HG03175 (cell line): ENCODE data around the gene ADISSP.

Experiments
- ATAC-seq: cut with Tn5 transposase; IDR thresholded peaks from one replicate; pipeline ENCODE4 v1.9.1; 2021; ENCODE audit warnings: mild to moderate bottlenecking, moderate library complexity; ENCODE audit not compliant: unreplicated experiment

Gene ADISSP

DNA sequence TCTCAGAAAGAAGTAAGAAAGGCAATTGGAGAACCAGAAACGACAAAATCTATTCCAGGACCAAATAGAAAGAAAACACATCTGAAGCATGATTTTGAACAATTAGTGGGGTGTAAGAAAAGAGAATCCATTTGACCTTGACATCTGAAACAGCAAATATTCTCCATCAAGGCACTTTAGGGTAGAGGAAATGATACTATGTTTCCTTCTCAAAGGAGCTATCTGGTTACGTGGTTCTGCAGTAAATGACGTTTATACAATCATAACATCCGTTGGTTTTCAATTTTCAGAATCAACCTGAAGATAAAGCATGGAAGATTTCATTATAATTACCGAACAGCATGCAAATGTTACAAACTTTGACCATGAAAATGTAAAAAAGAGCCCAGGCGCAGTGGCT lies 46.9 kb downstream of the ADISSP start:
- ATAC-seq, result no peak

DNA sequence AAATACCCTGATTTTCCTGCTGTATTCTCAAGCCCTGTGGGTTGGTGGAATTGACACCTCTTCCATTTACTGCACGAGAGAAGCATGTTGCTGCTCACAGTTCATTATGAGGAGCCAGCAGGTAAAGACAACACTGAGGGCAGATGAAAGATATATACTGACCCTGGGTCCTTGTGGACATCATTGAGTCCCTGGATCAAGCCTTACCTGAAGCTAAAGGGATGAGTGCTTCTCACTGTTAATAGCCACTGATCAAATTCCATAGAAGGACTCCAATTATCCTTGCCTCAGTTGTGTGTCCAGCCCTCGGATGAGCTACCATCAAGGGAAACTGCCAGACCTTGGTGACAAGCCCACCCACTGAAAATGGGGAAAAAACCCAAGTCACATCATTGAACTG lies 47.5 kb downstream of the ADISSP start:
- no peak for ATAC-seq

DNA sequence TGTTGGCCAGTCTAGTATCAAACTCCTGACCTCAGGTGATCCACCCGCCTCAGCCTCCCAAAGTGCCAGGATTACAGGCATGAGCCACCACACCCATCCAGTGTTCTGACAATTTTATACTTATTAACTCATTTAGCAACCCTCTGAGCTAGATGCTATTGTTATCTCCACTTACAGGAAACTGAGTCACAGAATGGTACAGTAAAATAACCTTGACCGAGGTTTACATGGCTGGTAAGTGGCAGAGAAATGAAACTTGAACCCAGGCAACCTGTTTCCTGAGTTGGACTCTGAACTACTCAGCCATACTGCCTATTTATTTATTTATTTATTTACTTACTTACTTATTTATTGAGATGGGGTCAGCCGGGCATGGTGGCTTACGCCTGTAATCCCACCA lies 48.5 kb downstream of the ADISSP start:
- no peak for ATAC-seq

DNA sequence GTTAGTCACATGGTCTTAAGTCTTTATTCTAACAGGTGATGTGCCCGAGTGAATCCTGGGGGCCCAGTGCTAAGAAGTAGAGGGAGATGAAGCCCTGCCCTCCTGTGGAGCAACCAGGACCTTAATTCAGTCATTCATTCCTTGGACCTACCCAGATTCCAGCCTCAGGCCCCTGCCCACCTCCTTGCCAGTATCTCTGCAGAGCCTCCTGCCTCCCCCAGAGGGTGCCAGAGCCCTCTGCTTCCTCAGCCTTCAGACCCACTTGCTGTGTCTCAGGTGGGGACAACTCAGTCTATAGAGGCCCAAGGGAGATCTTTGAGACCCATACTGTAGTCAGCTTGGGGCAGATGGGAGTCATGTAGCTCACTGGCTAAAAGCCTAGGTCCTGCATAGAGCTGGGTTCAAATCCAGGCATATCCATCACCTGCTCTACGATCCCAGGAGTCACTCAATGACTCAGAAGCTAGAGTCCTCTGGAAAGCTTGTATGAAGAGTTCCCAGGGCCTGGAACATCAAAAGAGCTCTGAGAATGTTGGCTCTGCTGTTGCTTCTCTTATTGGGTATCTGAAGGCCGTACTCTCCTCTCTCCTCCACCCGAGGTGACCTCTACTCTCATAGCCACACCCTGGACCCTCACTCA lies 51.2 kb downstream of the ADISSP start:
- no peak for ATAC-seq

DNA sequence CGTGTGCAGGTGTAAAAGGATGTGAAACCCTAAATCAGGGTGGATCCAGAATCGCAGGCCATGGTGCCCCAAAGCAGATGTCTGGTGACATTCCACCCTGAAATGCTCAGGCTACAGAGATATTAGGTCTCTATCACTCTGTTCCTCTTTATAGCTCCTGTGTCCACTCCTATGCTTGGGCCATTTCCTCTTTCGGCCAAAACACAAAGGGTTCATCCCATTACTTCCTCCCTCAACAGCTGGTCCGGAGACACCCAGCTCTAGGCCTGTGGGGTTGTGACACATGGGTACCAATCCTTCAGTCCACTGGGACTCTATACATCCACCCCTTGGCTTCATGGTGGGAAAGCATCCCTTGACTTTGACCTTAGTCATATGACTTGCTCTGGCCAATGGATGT lies 53.5 kb downstream of the ADISSP start:
- no peak for ATAC-seq

DNA sequence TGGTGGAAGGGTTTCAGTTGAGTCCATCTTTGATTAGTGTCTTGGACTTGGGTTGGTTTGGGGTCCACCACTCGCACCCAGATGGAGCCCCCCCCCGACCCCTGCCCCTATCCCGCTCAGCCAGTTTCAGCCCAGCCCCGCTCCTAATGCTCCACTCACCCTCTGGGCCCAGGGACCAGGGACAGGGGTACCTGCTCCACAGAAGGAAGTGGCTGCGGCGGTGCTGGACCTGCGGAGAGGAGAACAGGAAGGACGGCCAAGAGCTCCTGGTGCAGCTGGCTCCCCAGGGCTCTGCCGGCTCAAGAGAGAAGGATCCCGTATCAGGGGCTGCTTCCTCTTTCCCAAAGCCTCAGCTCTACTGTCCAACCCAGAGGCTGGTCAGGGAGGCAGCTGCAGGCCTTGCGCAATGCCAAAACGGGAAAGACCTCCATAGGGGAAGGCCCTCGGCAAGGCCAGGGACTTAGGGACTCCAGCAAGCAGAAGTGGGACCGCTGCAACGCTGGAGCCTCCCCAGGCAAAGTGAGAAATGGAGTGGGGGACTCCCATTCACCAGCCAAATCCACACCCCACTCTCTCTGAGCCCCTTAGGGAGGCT lies 55.2 kb downstream of the ADISSP start, which contains the start of gene SIGLEC1:
SIGLEC1 (minus strand) TSS at position 322 of the 595 bp plus-strand sequence. CDS start 5,472 bp downstream, outside the sequence.
- no peak for ATAC-seq

DNA sequence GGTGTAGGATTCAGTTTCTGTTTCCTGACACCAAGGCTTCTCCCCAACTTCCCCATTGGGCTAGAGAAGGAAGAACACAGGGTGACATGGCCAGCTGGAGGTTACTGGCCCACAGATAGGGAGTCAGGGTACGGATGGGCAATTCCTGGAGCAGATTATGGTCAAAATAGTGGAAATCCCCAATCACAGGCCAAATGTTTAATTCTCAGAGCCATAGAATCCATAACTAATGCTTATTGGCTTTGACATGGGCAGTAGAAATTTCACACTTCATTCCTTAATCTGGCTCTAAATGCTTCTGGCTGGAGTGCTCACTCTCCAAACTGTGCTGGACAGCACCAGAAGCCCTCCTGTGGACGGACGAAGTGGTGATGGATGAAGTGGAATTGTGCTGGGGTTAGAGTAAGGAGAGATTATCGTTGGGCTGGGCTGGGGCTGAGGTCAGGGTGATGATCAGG lies 56.0 kb downstream of the ADISSP start:
- ATAC-seq, result no peak

DNA sequence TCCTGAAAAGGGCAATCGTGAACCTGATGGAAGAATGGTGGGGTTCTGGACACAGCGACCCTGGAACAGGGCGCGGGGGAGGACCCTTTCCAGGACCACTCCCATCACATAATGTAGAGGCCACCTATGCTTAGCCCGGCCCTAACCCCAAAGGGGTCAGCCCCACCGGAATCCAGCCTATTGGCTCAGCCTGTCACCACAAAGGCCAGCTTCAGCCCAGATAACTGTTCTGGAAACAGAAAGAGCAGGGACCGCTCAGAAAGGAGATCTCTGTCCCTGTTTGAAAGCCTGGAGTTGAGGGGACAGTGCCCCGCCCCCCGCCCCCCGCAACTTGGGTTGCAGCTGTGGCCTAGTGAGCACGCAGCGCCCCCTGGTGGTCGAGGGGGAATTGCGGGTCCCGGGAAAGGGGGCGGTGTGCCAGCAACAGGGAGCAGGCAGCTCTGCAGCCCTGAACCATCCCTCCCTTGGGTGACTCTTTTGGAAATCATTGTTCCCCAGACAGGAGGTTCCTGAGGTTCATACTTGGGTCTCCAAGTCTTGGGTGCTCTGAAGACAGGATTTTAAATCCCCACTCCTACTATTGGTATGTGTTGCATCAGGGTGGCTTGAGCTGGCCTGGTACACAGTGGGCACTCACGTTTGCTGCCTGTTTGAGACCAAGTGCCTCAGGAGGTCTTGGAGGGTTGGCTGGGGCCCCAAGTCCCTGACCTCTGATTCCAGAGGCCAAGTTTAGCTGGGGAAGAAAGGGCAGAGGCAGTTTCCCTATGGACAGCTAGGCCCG lies 56.7 kb downstream of the ADISSP start:
- ATAC-seq, result no peak

DNA sequence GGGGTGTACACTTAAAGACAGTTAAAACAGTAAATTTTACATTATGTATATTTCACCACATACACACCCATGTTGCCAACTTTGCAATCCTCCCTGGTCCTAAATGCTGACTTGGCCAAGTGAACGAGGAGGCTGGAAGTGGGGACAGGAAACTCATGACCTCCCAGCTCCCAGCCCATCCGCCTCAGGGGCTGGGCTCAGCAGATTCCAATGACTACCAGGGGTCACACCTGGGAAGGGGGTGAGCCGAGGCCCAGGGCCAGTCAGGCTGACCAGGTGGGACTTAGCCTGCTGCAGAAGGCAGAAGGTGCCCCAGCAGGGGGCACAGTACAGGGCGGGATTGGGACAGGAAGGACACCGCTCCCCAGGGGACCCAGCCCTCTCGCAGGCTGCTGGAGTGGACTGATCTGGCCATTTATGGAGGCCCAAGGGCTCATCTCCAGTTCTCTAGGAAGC lies 57.5 kb downstream of the ADISSP start:
- ATAC-seq, result no peak

DNA sequence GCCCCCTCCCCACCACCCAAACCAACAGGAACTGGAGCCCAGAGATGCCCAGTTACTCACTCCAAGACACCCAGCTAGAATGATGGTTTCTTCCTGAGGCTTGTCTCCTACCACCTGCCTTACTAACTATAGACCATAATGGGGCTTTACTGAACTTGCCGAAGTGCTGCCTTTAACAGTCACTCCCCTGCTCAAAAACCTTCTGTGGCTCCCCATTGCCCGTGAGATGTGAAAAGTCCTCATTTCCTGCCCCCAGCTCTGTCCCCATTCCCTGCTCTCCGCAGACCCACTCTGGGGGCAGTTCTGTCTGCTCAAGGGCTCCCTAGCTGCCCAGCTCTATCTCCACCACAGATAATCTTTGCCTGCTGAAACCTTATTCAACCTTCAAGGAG lies 60.0 kb downstream of the ADISSP start:
- ATAC-seq, result no peak

DNA sequence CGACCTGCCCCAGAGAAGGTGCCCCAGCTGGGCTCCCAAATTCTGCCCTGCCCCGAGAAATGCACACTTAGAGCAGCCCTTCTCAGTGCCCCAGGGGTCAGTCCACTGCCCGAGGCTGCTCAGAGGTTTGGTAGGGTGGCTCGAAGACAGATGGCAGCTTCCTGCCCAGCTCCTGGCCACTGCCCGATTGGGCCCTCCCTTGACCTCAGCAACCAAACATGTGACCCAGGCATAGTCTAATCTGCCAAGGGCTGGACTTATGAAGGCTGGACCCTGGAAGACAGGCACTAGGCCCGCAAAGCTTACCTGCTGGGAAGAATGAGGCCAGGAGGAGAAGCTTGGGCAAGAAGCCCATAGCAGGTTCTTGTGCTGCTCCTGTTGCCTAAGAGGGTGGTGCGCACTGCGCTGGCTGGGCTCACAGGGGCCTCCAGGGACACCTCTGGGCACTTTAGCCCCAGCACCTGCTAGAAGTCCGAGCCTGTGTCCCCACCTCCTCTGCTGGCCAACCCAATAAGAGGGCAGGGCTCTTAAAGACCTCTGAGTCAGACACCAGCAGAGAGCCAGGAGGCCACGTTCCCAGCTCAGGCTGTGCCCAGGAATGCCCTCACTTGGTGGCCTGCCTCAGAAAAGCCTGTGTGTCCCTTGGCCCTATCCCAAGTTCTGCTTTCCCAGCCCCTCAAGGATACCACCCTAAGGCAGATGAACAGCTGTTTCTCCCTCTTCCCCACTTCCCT lies 60.6 kb downstream of the ADISSP start:
- ATAC-seq, result no peak

DNA sequence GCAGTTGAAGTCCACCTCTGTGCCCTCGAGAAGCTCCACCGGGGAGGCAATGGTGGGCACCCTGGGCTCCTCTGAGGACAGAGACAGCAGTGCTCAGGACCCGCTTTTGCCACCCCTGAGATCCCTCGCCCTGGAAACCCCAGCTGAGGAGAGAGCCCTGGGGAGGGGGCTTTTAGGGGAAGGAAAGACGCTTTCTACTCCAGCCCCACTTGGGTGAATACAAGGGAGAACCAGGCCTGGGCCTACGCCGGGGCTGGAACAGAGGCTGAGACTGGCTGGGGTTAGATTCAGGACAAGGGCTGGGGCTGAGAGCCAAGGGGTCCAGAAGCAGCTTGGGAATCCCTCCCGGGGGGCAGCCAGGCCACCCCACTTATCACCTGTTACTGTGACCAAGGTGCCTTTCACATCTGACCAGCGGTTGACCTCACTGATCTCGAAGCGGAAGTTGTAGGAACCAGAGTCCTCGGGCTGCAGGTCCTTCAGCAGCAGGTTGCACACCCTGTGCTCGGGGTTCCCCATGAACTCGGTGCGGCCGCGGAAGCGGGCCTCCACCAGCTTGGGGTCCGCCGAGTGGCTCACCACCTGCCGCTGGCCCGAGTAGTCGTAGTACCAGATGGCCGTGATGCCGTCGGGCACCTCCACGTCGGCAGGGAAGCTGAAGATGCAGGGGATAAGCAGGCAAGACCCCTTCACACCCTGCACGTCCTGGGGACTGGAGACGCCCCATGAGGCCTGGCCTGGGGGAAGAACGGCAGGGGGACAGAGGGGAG lies 61.4 kb downstream of the ADISSP start:
- no peak for ATAC-seq

DNA sequence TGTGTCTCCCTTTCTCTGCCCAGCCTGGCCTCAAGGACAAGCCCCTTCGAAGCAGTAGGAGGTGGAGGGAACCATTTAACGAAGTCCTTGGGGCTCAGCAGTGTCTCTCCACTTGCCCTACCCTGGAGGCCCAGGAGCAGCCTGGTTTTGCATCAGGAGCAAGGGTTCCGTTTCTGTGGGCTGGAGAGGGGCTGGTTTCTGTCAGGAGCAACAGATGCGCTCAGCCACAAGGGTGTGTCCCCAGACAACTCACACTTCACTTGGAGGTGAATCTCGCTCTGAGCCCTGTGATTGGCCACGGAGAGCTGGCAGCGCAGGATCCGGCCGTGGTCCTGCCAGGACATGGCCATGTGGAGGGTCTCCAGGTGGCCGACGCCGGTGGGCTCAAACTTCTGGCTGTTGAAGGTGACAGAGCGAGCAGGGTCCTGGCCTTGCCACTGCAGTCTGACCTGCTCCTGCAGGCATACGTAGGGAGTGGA lies 62.0 kb downstream of the ADISSP start:
- no peak for ATAC-seq

DNA sequence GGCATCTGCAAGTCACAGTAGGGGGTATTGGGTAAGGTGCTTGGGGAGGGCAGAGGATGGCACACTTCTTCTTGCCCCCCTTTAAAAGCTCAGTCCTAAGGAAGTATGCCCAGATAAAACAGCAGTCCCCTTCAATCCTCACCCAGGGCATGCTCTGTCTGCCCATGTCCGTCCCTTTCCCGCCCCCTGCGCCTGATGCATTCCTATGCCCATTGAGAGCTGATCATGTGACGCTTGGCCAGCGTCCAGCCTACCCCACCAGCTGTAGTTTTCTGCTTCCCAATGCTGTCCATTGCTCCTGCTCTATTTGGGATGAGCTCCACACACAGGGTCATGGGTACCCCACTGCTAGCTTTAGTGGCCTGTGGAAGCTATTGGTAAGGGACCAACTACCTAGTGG lies 63.5 kb downstream of the ADISSP start:
- ATAC-seq, result no peak
